ENCODE measurements around the gene TST.

DNA sequence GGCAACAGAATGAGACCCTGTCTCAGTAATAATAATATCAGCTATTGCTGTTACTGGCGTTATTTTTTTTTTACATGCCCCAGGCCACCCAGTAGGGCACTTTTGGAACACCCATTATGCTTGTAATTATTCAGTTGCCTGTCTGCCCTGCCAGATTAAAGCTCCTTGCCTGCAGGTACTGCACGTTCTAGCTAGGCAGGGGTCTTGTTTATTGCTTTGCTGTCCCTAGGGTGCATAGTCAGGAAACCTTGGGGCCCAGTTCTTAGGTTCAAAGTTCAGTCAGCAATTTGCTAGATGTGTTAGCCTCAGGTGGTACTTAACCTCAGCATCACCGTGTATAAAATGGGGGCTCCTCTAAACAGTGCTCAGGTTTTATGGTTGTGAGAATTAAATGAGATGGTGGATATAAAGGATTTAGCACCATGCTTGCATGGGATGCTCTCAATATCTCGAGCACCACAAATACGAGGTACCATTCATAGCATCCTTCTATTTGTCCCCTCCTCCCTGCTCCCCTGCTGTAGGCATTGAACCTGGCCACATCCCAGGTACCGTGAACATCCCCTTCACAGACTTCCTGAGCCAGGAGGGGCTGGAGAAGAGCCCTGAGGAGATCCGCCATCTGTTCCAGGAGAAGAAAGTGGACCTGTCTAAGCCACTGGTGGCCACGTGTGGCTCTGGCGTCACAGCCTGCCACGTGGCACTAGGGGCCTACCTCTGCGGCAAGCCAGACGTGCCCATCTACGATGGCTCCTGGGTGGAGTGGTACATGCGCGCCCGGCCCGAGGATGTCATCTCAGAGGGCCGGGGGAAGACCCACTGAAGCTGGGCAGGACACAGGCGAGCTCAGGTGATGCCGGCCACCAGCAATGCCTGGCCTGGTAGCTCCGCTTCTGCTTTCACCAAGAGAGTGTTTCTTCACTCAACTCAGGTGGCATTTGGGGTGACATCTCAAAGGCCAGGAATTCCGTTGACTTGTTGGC lies 9.7 kb upstream of the TST start:
- TF ChIP-seq CTCF (IDR thresholded peaks at IDR 0.05) = no peak
- TF ChIP-seq EZH2 (IDR thresholded peaks at IDR 0.05) = no peak
